Measurements from ENCODE around the gene ZNF521. TPM values are rescaled to one million over a fixed set of nuclear protein-coding genes. Genes with fewer than 3 reads are reported as not detected.

Gene ZNF521
- total RNA-seq, 1 donor from 2014 or later: 41.6 TPM

DNA sequence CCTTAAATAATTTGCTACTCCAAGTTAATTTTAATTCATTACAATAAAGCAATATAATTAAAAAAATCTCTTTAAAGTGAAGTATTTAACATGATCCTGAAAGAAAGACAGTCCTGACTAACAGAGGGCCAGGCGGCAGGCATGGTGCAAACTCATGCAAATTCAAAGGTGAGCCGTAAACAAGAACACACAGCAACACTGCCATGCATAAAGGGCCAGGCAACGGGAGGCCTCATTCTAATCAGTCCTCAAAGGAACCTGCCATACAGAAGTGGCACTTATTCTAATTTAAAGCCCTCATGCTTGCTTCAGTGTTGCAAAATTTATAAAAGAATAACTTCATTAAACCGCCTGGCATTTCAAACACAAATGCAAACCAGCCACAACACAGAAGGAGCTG lies 277.0 kb downstream of the ZNF521 start:
- TF ChIP-seq, protein P1, sequence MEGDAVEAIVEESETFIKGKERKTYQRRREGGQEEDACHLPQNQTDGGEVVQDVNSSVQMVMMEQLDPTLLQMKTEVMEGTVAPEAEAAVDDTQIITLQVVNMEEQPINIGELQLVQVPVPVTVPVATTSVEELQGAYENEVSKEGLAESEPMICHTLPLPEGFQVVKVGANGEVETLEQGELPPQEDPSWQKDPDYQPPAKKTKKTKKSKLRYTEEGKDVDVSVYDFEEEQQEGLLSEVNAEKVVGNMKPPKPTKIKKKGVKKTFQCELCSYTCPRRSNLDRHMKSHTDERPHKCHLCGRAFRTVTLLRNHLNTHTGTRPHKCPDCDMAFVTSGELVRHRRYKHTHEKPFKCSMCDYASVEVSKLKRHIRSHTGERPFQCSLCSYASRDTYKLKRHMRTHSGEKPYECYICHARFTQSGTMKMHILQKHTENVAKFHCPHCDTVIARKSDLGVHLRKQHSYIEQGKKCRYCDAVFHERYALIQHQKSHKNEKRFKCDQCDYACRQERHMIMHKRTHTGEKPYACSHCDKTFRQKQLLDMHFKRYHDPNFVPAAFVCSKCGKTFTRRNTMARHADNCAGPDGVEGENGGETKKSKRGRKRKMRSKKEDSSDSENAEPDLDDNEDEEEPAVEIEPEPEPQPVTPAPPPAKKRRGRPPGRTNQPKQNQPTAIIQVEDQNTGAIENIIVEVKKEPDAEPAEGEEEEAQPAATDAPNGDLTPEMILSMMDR (IDR thresholded peaks at IDR 0.05): no peak
- intact Hi-C loops (cut with DNase I): no loop called here
- no peaks in the 10 kb centered on the region for H3K27me3 ChIP-seq
- H3K27ac ChIP-seq: no peak overlapping the region
- H3K4me3 ChIP-seq: no peak overlapping the region
- no peaks in the 10 kb centered on the region for H3K9me3 ChIP-seq
- no peaks in the 10 kb centered on the region for H3K36me3 ChIP-seq
- no peaks in the 10 kb centered on the region for H3K4me1 ChIP-seq
- DNase-seq (ENCODE audit: low spot score in 2 of 2): no peak

DNA sequence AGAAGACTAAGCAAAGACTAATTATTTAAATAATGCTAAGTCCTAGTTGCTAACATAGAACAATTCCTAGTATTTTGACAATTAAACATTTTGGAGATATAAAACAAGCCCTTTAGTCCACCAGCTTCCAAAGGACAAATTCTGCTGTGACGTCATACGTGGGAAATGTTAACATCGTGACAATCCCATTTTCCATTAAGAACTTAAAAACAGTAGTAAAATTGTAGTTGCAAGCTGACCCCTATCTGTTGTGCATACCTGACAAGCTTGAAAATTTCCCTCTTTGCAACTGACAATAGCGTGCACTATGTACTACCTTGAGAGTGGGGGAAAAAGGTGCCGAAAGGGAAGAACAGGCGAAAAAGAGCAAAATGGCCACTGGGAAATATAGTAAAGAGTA lies 279.8 kb downstream of the ZNF521 start:
- Histone ChIP-seq H3K9me3 (no peaks in the 10 kb centered on the region), H3K36me3 (no peaks in the 10 kb centered on the region), H3K27me3 (no peaks in the 10 kb centered on the region), H3K4me1 (peaks cover 0 to 3% of the 10 kb centered on the region in 2 donors), H3K27ac (no peak overlapping the region), H3K4me3 (no peak overlapping the region)
- no peak for DNase-seq (ENCODE audit: low spot score in 2 of 2)
- intact Hi-C loops (cut with DNase I): no loop called here
- TF ChIP-seq, protein P1 (IDR thresholded peaks at IDR 0.05): no peak

GRCh38 chr18:25067275-25068025 lies 284.5 kb downstream of the ZNF521 start:
- DNase-seq (ENCODE audit: low spot score in 2 of 2): no peak
- intact Hi-C loops (cut with DNase I): no loop called here

DNA sequence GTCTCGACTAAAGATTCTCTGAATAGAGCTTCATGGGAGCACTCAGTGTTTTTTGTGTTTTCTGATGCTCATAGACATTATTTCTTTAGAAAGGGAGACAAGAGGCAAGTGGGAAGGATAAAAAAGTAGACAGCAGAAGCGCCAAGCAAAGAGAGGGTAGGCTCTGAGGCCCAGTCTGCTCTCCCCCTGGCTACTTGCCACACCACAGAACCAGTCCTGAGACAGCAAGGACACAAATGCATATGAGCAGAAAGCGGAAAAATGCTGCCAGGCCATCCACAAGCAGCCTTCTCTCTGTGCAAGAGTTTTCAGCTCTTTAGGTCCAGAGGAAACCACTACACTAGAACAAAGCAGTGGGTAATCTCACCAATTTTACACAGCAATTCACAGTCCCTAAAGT lies 285.4 kb downstream of the ZNF521 start:
- Histone ChIP-seq H3K27me3 (no peaks in the 10 kb centered on the region), H3K36me3 (no peaks in the 10 kb centered on the region), H3K9me3 (no peaks in the 10 kb centered on the region), H3K4me1 (peaks cover 0 to 3% of the 10 kb centered on the region in 2 donors), H3K4me3 (no peak overlapping the region), H3K27ac (no peak overlapping the region)
- TF ChIP-seq, protein P1 (IDR thresholded peaks at IDR 0.05): no peak
- intact Hi-C loops (cut with DNase I): no loop called here
- DNase-seq (ENCODE audit: low spot score in 2 of 2): no peak

More at GRCh38 chr18:25067275-25068025, 284.5 kb downstream of the ZNF521 start:
- Histone ChIP-seq H3K36me3 (no peaks in the 10 kb centered on the region), H3K4me3 (no peak overlapping the region), H3K27me3 (no peaks in the 10 kb centered on the region), H3K4me1 (peaks cover 0 to 3% of the 10 kb centered on the region in 2 donors), H3K9me3 (no peaks in the 10 kb centered on the region), H3K27ac (no peak overlapping the region)
- TF ChIP-seq, protein P1 (IDR thresholded peaks at IDR 0.05): no peak

DNA sequence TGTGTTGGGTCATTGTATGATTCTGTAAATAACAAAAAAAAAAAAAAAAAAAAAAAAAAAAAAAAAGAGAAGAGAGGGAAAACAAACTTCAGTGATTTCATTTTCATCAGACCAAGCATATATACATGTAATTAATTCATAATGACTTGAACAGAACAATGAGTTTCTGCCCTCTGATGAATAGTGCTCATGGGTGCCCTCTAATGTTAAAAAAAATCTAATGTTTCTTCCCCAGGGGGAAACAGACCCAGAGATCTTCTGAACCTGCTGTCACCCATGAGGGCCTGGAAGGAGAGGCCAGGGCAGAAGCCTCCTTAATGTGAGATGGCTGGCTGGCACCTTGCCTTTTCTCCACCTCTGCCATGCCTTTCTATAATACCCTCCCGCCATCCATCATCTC lies 289.2 kb downstream of the ZNF521 start:
- intact Hi-C loops (cut with DNase I): no loop called here
- DNase-seq (ENCODE audit: low spot score in 2 of 2): no peak
- no peaks in the 10 kb centered on the region for H3K9me3 ChIP-seq
- H3K4me1 ChIP-seq: peaks cover 0 to 3% of the 10 kb centered on the region in 2 donors
- H3K36me3 ChIP-seq: no peaks in the 10 kb centered on the region
- no peak overlapping the region for H3K4me3 ChIP-seq
- H3K27ac ChIP-seq: no peak overlapping the region
- no peaks in the 10 kb centered on the region for H3K27me3 ChIP-seq
- TF ChIP-seq, protein P1 (IDR thresholded peaks at IDR 0.05): no peak
